GM12874 (cell line): Measurements from ENCODE around the gene FRMD3.

Source experiments
- CTCF ChIP-seq: IDR thresholded peaks from 2 replicates; pipeline ENCODE4 v1.5.1; 2011; ENCODE audit warnings: low read depth, mild to moderate bottlenecking, control low read depth, low read length, moderate library complexity; ENCODE audit not compliant: insufficient read depth

The FRMD3 gene

DNA sequence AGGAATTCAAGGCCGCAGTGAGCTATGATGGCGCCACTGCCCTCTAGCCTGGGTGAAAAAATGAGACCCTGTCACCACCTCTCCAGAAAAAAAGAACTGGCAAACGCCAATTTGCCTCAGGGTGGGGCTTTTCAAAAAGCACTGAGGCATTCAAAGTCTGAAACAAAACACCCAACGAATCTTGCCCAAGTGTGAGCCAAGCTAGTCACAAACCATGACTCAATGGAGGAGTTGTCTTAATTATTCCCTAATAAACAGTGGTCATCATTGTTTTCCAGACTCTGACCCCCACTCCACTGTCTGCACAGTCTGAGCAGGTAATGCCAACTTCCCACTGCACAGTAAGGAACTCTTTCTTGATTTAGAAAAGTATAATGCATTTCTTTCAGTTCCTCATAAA, 16.8 kb downstream of the FRMD3 start:
- TF ChIP-seq CTCF = no peak

- no peak for TF ChIP-seq CTCF
These were observed 17.2 kb downstream of the FRMD3 start for GRCh38 chr9:83521011-83521410.

- no peak for TF ChIP-seq CTCF
These were observed 17.9 kb downstream of the FRMD3 start for GRCh38 chr9:83520292-83520691.

- no peak for TF ChIP-seq CTCF
These were observed 23.4 kb downstream of the FRMD3 start for GRCh38 chr9:83514767-83515166.

- no peak for TF ChIP-seq CTCF
These were observed 25.6 kb downstream of the FRMD3 start for GRCh38 chr9:83512621-83513020.

- TF ChIP-seq CTCF = no peak
These were observed 27.1 kb downstream of the FRMD3 start for GRCh38 chr9:83511051-83511450.

GRCh38 chr9:83509402-83509801, 28.8 kb downstream of the FRMD3 start:
- no peak for TF ChIP-seq CTCF

DNA sequence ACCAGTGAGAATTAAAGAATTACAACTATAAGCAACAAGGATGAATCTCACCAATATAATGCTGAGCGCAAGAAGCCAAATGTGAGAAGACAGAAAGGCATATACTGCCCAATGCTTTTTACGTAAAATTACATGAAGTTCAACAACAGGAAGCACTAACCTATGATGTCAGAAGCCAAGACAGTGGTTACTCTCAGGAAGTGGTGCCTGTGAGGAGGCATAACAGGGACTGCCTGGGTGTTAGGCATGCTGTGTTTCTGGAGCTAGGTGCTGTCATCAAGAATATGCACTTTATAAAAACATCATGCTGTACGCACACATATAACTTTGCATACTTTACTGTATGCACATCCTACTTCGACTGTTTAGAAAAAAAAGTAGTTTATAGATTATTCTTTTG, 30.1 kb downstream of the FRMD3 start:
- no peak for TF ChIP-seq CTCF
